HepG2 (cell line): ENCODE data around the gene TAF6L. TPM values are rescaled to one million over a fixed set of nuclear protein-coding genes. Genes with fewer than 3 reads are reported as not detected.

Source experiments
- IRF9 ChIP-seq: sonication (generic); formaldehyde crosslinking; IDR thresholded peaks from 2 replicates; pipeline ENCODE4 v1.8.0; 2022; ENCODE audit warnings: missing genetic modification reagents, mild to moderate bottlenecking, borderline replicate concordance
- LRRFIP1 ChIP-seq: sonication (generic); formaldehyde crosslinking; conservative IDR thresholded peaks from 2 replicates; pipeline ENCODE4 v1.4.0; 2020; ENCODE audit warnings: missing genetic modification reagents
- NFAT5 ChIP-seq: sonication (generic); formaldehyde crosslinking; IDR thresholded peaks from 2 replicates; pipeline ENCODE4 v1.4.0; 2020; ENCODE audit warnings: missing genetic modification reagents
- SP5 ChIP-seq: IDR thresholded peaks from 2 replicates; pipeline ENCODE4 v1.6.1; 2016; ENCODE audit warnings: low read depth, borderline replicate concordance
- ZBTB44 ChIP-seq: sonication (generic); formaldehyde crosslinking; IDR thresholded peaks from 2 replicates; pipeline ENCODE4 v1.4.0; 2020; ENCODE audit warnings: missing genetic modification reagents
- ZFP36L1 ChIP-seq: sonication (generic); formaldehyde crosslinking; IDR thresholded peaks from 2 replicates; pipeline ENCODE4 v1.8.0; 2022; ENCODE audit warnings: mild to moderate bottlenecking, missing genetic modification reagents, moderate library complexity
- ZNF207 ChIP-seq: fragments of 450-650 bp; IDR thresholded peaks from 2 replicates; pipeline ENCODE4 v1.6.1; 2016; ENCODE audit warnings: antibody characterized with exemption, borderline replicate concordance
- ZNF354B ChIP-seq: sonication (generic); formaldehyde crosslinking; IDR thresholded peaks from 2 replicates; pipeline ENCODE4 v1.8.0; 2022; ENCODE audit warnings: mild to moderate bottlenecking, missing genetic modification reagents
- ZNF709 ChIP-seq: sonication (generic); formaldehyde crosslinking; IDR thresholded peaks from 2 replicates; pipeline ENCODE4 v1.5.0; 2020; ENCODE audit warnings: mild to moderate bottlenecking, missing genetic modification reagents
- polyA plus RNA-seq, 8 experiments: library from polyadenylated mRNA; depleted of rRNA in 3 of 8; stranded (reverse) in 7 of 8; unstranded in 1 of 8; fragments of >200 nt; fragmentation: Illumina TruSeq in 4 of 8; extraction: Trizol in 4 of 8; gene quantifications; 2 replicates each; pipeline versions ENCODE4 v1.2.1 to v1.2.3, GENCODE V29; 2011 to 2016; ENCODE audit warnings: low read depth in 4 of 8, missing spikeins in 1 of 8, mixed read lengths in 1 of 8; ENCODE audit not compliant: insufficient read depth in 1 of 8
- total RNA-seq, 5 experiments: library from RNA; depleted of rRNA; stranded (reverse); fragments of >200 nt; fragmentation: Illumina TruSeq; extraction: Trizol; gene quantifications; 2 replicates each; pipeline ENCODE4 v1.2.3, GENCODE V29; 2016; ENCODE audit warnings: low read depth in 1 of 5
- TF ChIP-seq, protein P1 (sequence below): sonication (generic); formaldehyde crosslinking; conservative IDR thresholded peaks from 2 replicates; pipeline ENCODE4 v1.8.0; 2022; ENCODE audit warnings: low read depth, missing genetic modification reagents
- TF ChIP-seq, protein P2 (sequence below): sonication (generic); formaldehyde crosslinking; IDR thresholded peaks from 2 replicates; pipeline ENCODE4 v1.9.0; 2021; ENCODE audit warnings: missing genetic modification reagents, borderline replicate concordance

Gene TAF6L
- total and polyA plus RNA-seq, 2 of the 13 experiments (the other 11 are each of a cell fraction or from before 2014, with no cell fraction given): 12.6 to 19.4 TPM

DNA sequence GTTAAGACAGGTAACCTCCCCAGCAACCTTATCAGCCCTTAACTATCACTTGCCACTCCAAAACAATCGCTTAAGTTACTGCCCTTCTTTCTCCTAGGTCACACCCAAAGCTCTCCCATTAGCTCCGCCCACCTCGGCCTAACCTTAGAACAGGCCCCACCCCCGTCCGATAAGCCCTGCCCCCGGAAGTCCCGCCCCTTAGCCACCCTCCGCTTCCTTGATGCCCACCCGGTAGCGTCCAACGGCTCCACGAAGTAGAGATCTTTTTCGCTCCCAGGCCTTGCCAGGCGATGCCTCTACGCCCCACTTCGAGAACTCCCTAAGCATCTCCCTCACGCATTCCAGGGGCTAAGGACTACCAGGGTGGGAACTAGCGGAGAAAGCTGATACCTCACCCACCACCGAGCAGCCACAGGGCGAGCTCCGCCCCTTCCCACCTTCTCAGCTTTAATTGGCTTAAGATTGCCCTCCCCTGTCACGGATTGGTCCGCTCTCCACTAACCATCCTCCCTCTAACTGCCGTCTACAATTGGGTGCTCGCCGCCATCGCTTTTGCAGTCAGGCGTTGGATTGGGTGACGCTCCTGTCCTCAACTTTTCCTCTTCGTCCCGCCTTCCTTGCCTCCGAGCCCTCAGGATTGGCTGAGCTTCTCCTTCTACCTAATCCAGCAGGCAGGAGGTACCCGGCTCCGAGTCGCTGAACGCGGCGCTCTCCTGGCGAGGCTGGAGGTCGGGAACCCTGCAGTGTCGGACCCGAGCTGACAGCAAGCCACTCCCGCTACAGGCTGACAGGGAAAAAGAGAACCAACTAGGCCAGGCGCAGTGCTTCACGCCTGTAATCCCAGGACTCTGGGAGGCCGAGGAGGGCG, 17.2 kb upstream of the TAF6L start, which contains the start of gene ZBTB3 (continued):
- TF ChIP-seq, protein P1, sequence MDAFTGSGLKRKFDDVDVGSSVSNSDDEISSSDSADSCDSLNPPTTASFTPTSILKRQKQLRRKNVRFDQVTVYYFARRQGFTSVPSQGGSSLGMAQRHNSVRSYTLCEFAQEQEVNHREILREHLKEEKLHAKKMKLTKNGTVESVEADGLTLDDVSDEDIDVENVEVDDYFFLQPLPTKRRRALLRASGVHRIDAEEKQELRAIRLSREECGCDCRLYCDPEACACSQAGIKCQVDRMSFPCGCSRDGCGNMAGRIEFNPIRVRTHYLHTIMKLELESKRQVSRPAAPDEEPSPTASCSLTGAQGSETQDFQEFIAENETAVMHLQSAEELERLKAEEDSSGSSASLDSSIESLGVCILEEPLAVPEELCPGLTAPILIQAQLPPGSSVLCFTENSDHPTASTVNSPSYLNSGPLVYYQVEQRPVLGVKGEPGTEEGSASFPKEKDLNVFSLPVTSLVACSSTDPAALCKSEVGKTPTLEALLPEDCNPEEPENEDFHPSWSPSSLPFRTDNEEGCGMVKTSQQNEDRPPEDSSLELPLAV (CRISPR knock-in tag): no peak
- TF ChIP-seq ZNF354B (CRISPR knock-in tag) (no peak), ZNF207 (no peak), NFAT5 (CRISPR knock-in tag) (no peak), IRF9 (CRISPR knock-in tag) (0 out of 2 replicates have a peak, but pooled peaks have one; percentile 49), LRRFIP1 (CRISPR knock-in tag) (no peak), ZNF709 (CRISPR knock-in tag) (no peak), ZFP36L1 (CRISPR knock-in tag) (no peak; the same call in 1 of the 2 replicates), SP5 (peak; percentile 71; the same call in 1 of the 2 replicates), ZBTB44 (no peak)
- TF ChIP-seq, protein P2, sequence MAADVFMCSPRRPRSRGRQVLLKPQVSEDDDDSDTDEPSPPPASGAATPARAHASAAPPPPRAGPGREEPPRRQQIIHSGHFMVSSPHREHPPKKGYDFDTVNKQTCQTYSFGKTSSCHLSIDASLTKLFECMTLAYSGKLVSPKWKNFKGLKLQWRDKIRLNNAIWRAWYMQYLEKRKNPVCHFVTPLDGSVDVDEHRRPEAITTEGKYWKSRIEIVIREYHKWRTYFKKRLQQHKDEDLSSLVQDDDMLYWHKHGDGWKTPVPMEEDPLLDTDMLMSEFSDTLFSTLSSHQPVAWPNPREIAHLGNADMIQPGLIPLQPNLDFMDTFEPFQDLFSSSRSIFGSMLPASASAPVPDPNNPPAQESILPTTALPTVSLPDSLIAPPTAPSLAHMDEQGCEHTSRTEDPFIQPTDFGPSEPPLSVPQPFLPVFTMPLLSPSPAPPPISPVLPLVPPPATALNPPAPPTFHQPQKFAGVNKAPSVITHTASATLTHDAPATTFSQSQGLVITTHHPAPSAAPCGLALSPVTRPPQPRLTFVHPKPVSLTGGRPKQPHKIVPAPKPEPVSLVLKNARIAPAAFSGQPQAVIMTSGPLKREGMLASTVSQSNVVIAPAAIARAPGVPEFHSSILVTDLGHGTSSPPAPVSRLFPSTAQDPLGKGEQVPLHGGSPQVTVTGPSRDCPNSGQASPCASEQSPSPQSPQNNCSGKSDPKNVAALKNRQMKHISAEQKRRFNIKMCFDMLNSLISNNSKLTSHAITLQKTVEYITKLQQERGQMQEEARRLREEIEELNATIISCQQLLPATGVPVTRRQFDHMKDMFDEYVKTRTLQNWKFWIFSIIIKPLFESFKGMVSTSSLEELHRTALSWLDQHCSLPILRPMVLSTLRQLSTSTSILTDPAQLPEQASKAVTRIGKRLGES (CRISPR knock-in tag): no peak
